Muscle layer of colon (tissue), 2 donors: ENCODE measurements around the gene ITK.

Experiments used
- H3K27ac ChIP-seq: one replicate; pipeline ENCODE4 v1.7.0; 2013; ENCODE audit warnings: low read depth, mild to moderate bottlenecking, low read length, moderate library complexity
- H3K27me3 ChIP-seq, 2 donors: one replicate each; pipeline ENCODE4 v1.7.0; 2013; ENCODE audit warnings: low read length in 2 of 2, mild to moderate bottlenecking in 2 of 2; ENCODE audit not compliant: insufficient read depth in 2 of 2, control insufficient read depth in 1 of 2
- H3K36me3 ChIP-seq: one replicate; pipeline ENCODE4 v1.7.0; 2013; ENCODE audit warnings: mild to moderate bottlenecking, low read length; ENCODE audit not compliant: insufficient read depth
- H3K4me1 ChIP-seq: one replicate; pipeline ENCODE4 v1.7.0; 2013; ENCODE audit warnings: mild to moderate bottlenecking, low read length; ENCODE audit not compliant: insufficient read depth
- H3K4me3 ChIP-seq, 2 donors: one replicate each; pipeline ENCODE4 v1.7.0; 2013; ENCODE audit warnings: low read length in 2 of 2, low read depth in 1 of 2, mild to moderate bottlenecking in 1 of 2, moderate library complexity in 1 of 2
- H3K9ac ChIP-seq: one replicate; pipeline ENCODE4 v1.7.0; 2013; ENCODE audit warnings: low read length
- H3K9me3 ChIP-seq: one replicate; pipeline ENCODE4 v1.7.0; 2013; ENCODE audit warnings: mild to moderate bottlenecking, low read length
- donor health status: abdominal sarcoma.
- donor health status: Adenocarcinoma of cecum.

Gene ITK

GRCh38 chr5:157214861-157215513, 34.3 kb downstream of the ITK start:
- no peak overlapping the region for H3K27ac ChIP-seq
- no peaks in the 10 kb centered on the region for H3K36me3 ChIP-seq
- no peaks in the 10 kb centered on the region for H3K4me1 ChIP-seq
- no peak overlapping the region for H3K4me3 ChIP-seq
- no peaks in the 10 kb centered on the region for H3K27me3 ChIP-seq
- H3K9me3 ChIP-seq = no peaks in the 10 kb centered on the region
- no peak overlapping the region for H3K9ac ChIP-seq

- H3K4me3 ChIP-seq = no peak overlapping the region
- no peaks in the 10 kb centered on the region for H3K27me3 ChIP-seq
- H3K9me3 ChIP-seq = no peaks in the 10 kb centered on the region
- no peak overlapping the region for H3K27ac ChIP-seq
- no peaks in the 10 kb centered on the region for H3K36me3 ChIP-seq
- no peaks in the 10 kb centered on the region for H3K4me1 ChIP-seq
- no peak overlapping the region for H3K9ac ChIP-seq
Observed at GRCh38 chr5:157215514-157216167, 35.0 kb downstream of the ITK start.

GRCh38 chr5:157216391-157217142, 35.9 kb downstream of the ITK start:
- Histone ChIP-seq H3K27me3 (no peaks in the 10 kb centered on the region), H3K27ac (no peak overlapping the region), H3K9me3 (no peaks in the 10 kb centered on the region), H3K9ac (no peak overlapping the region), H3K4me1 (no peaks in the 10 kb centered on the region), H3K4me3 (no peak overlapping the region), H3K36me3 (no peaks in the 10 kb centered on the region)

- H3K4me1 ChIP-seq = no peaks in the 10 kb centered on the region
- H3K4me3 ChIP-seq = no peak overlapping the region
- H3K9ac ChIP-seq = no peak overlapping the region
- no peaks in the 10 kb centered on the region for H3K36me3 ChIP-seq
- no peak overlapping the region for H3K27ac ChIP-seq
- no peaks in the 10 kb centered on the region for H3K27me3 ChIP-seq
- no peaks in the 10 kb centered on the region for H3K9me3 ChIP-seq
Observed at GRCh38 chr5:157217289-157218024, 36.8 kb downstream of the ITK start.

- H3K27ac ChIP-seq = no peak overlapping the region
- no peaks in the 10 kb centered on the region for H3K4me1 ChIP-seq
- H3K36me3 ChIP-seq = no peaks in the 10 kb centered on the region
- no peaks in the 10 kb centered on the region for H3K9me3 ChIP-seq
- H3K27me3 ChIP-seq = no peaks in the 10 kb centered on the region
- H3K9ac ChIP-seq = no peak overlapping the region
- no peak overlapping the region for H3K4me3 ChIP-seq
Observed at GRCh38 chr5:157219491-157220271, 39.0 kb downstream of the ITK start.

- Histone ChIP-seq H3K27me3 (no peaks in the 10 kb centered on the region), H3K9me3 (no peaks in the 10 kb centered on the region), H3K4me3 (no peak overlapping the region), H3K9ac (no peak overlapping the region), H3K36me3 (no peaks in the 10 kb centered on the region), H3K27ac (no peak overlapping the region), H3K4me1 (no peaks in the 10 kb centered on the region)
Observed at GRCh38 chr5:157221959-157222358, 41.3 kb downstream of the ITK start.

- no peaks in the 10 kb centered on the region for H3K4me1 ChIP-seq
- H3K4me3 ChIP-seq = no peak overlapping the region
- no peaks in the 10 kb centered on the region for H3K9me3 ChIP-seq
- no peak overlapping the region for H3K27ac ChIP-seq
- H3K27me3 ChIP-seq = no peaks in the 10 kb centered on the region
- no peaks in the 10 kb centered on the region for H3K36me3 ChIP-seq
- H3K9ac ChIP-seq = no peak overlapping the region
Observed at GRCh38 chr5:157222506-157223230, 42.0 kb downstream of the ITK start.

- Histone ChIP-seq H3K9me3 (no peaks in the 10 kb centered on the region), H3K36me3 (no peaks in the 10 kb centered on the region), H3K27ac (no peak overlapping the region), H3K4me3 (no peak overlapping the region), H3K27me3 (no peaks in the 10 kb centered on the region), H3K4me1 (no peaks in the 10 kb centered on the region), H3K9ac (no peak overlapping the region)
Observed at GRCh38 chr5:157225469-157226422, 45.1 kb downstream of the ITK start.

GRCh38 chr5:157230610-157231009, 50.0 kb downstream of the ITK start:
- no peaks in the 10 kb centered on the region for H3K9me3 ChIP-seq
- no peak overlapping the region for H3K4me3 ChIP-seq
- H3K27me3 ChIP-seq = no peaks in the 10 kb centered on the region
- no peak overlapping the region for H3K9ac ChIP-seq
- H3K36me3 ChIP-seq = no peaks in the 10 kb centered on the region
- no peak overlapping the region for H3K27ac ChIP-seq
- H3K4me1 ChIP-seq = no peaks in the 10 kb centered on the region

GRCh38 chr5:157232706-157233105, 52.1 kb downstream of the ITK start:
- Histone ChIP-seq H3K9ac (no peak overlapping the region), H3K4me3 (no peak overlapping the region), H3K36me3 (no peaks in the 10 kb centered on the region), H3K9me3 (no peaks in the 10 kb centered on the region), H3K27me3 (no peaks in the 10 kb centered on the region), H3K4me1 (no peaks in the 10 kb centered on the region), H3K27ac (no peak overlapping the region)
